Retina (tissue), 1 donor: ENCODE data around the gene DNAH10.
"Not testable (repeated sequence)": the region's sequence is repeated elsewhere in the genome, so short reads cannot be mapped to it uniquely, and the experiment has no call there.

ENCODE experiments used
- DNase-seq: peaks from one replicate; pipeline ENCODE4 v3.0.0-alpha.2; 2016

The DNAH10 gene

GRCh38 chr12:123937707-123938591 lies 175.8 kb downstream of the DNAH10 start:
- DNase-seq, result no peak

DNA sequence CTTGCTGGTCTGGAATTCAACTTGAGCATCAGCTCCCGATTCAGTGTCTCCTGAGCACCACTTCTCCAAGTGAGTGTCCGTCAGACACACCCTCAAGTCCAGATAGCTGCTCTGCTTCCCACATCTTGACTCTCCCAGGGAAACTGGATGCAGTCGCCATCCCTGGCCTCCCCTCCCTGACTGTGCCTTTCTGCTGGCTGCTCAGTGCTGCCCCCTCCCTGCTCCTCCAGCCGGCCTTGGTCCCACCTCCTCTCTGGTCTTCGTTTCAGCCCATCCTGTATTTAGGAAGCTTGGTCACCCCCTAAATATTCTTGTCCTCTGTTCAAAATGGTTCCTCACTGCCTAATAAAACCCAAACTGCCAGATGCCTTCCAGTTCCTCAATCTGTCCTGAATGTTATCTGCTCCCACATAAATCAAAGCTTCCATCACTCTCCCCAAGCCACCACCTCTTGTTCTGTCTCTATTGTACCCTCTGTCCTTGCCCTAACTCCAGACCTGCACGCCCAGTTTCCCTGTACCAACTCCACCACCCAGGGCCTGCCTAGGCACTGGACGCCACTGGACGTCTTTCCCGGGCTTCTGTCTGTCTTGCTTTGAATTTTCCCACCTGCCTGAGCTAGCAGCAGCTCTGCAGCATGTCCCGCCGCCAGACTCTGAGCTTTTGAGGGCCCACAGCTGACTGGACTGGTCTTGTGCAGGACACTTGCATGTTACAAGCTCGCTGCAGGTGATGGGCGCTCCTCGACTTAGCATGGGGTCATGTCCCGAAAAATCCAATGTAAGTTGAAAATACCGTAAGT lies 176.8 kb downstream of the DNAH10 start:
- DNase-seq, result no peak

DNA sequence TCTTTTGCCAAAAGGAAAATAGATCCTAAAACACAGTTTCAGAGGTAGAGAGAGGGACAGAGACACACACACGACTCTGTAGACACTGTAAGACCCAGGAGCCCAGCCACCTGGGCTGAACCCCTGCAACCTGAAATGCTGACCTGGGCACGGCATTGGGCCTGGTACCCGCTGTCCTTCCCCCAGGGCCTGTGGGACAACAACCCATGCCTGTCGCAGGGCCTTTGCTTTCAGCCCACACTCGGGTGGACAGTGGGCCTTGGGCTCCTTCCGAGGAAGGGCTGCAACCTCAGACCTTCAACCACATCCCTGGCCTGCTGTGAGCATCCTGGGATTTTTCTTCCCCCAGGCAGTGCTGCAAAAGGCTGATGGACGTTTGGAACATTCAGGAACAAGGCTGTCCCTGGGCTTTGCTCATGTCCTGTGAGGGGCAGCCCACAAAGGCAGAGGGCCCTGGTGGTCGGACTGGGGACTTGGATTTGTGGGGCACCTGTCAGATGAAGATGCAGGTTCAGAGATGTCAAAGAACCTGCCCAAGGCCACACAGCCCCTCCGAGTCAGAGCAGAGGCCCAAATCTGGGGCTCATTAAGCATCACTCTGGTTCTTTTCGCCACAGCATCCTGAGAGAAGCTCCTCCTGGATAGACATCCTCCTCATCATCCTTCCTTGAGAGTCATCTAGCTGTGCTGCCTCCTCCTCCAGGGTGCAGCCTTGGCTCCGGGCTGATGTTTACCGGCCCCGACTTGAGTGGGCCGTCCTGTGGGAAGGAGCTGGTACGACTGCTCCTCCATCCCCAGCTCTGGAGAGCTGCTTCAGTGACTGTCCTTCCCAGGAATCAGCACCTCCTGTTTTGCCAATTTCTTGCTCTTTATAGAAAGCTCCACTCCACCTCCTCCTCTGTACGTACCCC lies 177.9 kb downstream of the DNAH10 start:
- no peak for DNase-seq

DNA sequence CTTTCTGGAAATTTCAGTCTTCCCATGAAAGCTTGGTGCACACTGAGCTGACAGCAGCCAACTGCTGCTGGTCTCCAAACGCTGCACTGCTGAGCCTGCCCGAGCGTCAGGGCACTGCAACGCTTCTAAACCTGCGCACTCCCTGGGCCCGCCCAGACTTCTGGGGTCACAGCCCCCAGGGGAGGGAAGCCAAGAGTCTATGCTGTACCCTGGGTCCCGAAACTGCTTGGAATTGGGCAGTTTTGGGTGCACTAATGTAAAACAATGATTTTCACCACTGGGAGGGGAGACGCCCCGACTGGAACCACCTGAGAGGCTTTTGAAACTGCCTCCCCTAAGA lies 178.5 kb downstream of the DNAH10 start:
- DNase-seq, result no peak

DNA sequence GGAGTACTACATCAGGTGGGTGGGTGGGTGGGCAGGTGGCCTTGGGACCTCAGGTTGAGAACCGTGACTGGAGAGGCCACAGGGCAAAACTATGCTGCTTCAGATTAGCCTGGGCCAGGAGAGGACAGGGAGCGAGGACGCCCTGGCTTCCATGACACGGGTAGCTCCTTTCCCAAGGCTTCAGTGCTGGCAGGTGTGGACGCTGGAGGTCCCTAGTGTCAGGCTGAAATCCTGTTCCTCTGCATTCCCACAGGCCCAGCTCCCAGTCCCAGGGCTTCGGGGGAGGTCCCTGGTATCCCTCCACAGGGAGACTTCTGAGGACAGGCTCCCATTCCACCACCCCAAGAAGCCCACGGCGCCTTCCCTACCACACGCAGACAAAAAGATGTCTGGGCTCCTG lies 178.9 kb downstream of the DNAH10 start:
- no peak for DNase-seq

DNA sequence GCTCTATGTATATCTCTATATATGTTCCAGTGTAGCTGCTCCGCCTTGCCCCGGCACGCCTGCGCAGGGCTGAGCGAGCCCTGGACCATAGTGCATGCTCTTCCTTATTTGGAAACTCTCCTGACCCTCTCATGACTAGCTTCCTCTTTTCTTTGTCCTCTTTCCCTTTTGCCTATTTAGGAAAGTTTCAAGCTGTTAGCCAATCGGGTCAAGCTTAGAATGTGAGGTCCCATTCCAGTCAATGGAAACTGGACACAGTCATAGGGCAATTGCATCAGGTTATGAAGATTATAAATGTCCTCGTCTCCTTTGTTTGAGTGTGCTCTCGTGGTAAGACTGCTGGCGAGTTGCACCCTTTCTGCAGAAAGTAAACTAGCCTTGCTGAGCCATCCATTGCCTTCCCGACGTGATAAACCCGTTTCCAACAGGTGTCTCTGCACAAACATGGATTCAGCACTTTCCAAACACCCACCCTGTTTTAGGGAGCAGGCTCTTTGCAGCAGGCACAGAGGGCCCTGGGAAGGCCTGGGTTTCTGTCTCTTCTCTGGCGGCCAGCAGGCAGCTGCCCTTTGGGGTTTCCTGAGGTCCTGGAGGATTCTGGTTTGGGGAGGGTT lies 179.6 kb downstream of the DNAH10 start:
- DNase-seq, result no peak

DNA sequence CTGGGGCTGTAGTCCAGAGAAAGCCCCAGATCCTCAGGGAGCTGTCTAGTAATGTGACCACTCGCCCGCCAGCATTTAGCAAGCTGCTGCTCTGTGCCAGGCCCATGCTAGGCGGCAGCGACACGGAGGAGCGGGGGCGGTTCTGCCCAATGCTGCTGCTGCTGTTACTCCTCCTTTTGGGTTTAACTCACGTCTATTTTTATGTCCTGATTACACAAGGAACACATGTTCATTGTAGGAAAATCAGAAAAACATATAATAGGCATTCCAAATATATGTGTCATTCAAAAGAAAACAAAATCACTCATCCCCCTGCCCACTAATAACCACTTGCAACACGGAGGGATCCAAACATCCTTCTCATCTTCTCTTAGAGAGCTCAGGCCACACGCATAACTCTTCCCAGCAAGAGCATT lies 180.1 kb downstream of the DNAH10 start:
- no peak for DNase-seq

DNA sequence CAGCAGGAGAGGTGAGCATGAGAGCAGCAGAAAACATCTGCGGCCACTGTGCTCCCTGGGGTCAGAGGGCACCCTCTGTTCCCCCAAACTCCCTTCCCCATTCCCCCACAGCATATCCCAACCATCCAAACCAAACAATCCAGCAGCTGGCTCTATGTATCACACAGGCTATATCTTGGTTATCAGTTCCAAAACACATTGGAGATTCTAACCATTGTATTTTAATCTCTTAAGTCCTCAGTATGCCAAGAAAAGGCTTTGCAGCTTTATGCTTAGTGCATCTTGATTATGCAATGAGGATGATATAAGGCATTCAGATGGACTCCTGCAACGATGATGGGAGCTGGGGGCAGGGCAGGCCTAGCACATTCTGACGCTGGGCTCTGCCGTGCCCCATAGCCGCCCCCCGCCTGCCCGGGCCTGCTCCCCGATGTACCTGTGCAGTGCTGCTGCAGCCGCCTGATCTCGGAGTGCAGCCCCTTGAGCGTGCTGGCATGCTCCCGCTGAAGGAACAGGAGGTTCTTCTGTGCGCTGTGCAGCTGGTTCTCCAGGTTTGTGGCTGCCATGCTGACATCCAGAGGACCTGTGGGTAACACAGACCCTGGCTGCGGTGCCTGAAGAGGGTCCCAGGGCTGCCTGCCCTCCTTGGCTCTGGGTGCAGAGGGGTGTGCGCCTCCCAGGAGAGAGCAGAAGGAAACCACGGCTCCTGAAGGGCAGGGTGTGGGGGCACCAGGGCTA lies 181.0 kb downstream of the DNAH10 start:
- DNase-seq, result no peak

- no peak for DNase-seq
Observed at GRCh38 chr12:123943816-123944215, 181.7 kb downstream of the DNAH10 start.

DNA sequence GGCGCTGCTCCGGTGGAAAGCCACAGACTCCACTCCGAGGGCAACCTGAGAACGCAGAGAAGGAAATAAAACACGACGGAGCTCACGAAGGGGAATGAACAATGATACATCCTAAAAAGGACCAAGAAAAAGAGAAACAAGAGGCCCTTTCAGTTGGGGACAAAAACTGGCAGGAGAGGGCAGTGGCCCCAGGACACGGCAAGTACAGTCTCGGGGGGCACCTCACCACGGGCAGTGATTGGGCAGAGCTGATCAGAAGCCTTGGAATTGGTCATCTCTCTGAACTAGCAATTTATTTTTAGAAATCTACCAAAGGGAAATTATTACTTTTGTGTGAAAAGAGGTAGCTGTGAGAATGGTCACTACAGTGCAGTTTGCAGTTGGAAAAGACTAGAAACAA lies 182.6 kb downstream of the DNAH10 start:
- no peak for DNase-seq

DNA sequence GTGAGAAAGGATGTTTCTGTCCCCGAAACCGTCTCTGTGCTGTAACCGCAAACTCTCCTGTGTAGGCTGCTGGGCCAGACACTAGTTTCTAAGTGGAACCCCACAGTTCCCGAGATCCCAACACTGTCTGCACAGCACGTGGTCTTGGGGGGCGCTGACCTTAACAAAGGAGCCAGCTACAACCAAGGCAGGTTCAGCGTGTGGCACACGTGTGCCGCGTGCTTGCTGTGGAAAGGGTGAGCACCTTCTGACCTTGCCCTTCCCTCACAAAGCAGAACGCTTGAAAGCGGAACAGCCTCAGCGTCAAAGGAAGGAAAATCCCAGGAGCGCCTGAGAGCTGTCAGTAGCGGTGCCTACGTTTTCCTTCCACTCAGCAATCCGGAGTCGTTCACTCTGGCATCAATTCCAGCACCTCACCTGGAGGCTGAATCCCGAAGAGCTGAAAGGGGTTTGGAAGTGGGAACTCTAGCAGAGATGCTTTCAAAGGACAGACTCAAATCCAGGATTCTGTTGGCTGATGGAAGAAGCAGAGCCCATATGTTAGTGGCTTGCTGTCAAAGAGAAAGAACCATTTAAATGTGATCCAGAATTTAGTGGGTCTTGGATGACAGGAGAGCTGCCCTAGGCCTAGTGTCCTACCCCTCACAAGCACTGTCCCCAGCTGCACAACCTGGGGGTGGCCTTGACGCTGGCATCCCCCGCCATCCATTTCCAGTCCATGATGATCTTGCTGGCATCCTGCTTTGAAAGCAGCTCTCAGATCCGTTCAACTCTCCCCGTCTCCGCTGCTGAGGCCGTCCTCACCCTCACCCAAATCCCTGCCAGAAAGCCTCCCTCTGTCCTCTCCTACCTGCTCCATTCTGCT lies 183.4 kb downstream of the DNAH10 start:
- no peak for DNase-seq

DNA sequence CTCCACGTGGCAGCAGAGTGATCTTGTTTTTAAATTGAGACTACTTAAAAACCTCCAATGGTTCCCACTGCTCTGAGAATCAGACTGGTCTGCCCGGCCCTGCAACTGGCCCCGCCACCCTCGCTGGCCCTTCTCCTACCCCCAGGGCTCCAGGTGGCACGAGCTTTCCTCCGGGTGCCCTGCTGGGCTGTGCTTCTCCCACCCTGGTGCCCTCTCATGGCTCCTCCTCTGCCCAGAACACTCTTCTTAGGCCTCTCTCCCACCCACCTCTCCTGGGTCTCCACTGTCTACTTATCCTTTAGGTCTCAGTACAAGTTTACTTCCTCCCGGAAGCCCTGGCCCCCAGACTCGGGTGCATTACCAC lies 184.0 kb downstream of the DNAH10 start:
- no peak for DNase-seq

DNA sequence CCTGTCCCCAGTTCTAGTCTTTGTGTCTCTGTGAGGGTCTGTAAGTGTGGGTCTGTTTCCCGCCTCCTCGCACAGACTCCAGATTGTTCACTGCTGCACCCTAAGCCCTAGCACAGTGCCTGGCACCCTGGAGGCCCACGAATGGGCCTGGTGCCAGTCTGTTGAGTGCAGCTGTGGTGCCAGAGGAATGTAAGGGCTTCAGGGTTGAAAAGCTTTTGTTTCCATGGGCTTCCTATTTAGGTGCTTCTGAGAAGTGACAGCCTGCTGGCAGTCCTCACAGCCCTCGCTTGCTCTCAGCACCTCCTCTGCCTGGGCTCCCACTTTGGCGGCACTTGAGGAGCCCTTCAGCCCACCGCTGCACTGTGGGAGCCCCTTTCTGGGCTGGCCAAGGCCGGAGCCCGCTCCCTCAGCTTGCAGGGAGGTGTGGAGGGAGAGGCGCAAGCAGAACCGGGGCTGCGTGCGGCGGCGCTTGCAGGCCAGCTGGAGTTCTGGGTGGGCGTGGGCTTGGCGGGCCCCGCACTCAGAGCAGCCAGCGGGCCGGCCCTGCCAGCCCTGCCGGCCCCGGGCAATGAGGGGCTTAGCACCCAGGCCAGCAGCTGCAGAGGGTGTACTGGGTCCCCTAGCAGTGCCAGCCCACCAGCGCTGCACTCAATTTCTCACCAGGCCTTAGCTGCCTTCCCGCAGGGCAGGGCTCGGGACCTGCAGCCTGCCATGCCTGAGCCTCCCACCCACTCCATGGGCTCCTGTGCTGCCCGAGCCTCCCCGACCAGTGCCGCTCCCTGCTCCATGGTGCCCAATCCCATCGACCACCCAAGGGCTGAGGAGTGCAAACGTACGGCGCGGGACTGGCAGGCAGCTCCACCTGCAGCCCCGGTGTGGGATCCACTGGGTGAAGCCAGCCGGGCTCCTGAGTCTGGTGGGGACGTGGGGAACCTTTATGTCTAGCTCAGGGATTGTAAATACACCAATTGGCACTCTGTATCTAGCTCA lies 184.7 kb downstream of the DNAH10 start:
- DNase-seq, result not testable (repeated sequence)

DNA sequence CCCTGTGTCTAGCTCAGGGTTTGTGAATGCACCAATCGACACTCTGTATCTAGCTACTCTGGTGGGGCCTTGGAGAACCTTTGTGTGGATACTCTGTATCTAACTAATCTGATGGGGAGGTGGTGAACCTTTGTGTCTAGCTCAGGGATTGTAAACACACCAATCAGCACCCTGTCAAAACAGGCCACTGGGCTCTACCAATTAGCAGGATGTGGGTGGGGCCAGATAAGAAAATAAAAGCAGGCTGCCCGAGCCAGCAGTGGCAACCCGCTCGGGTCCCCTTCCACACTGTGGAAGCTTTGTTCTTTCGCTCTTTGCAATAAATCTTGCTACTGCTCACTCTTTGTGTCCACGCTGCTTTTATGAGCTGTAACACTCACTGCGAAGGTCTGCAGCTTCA lies 185.4 kb downstream of the DNAH10 start:
- DNase-seq, result not testable (repeated sequence)

DNA sequence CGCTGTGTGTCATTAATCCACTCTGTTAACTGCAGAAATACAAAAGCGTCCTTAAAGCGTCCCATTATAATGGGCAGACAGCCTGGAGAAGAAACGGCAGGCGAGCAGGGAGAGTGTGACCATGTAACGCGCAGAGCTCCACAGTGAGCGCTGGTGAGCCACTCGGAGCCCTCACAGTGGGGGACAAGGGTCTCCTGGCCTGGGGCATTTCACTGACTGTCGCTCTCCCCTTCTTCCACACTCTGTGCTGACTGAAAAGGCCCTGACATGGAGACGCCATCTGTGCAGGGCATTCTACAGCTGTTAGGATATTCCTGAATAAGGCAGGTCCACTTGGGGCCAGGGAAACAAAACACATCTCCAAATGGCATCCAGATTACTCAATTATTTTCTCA lies 186.3 kb downstream of the DNAH10 start:
- DNase-seq, result peak; percentile 79

- peak; percentile 77 for DNase-seq
Observed at GRCh38 chr12:123948796-123949769, 187.0 kb downstream of the DNAH10 start.

- DNase-seq, result no peak
Observed at GRCh38 chr12:123949770-123950165, 187.7 kb downstream of the DNAH10 start.
